ACC112 (cell line): ENCODE measurements around the gene PLK3.

Experiments used
- H2AFZ ChIP-seq: fragments of 200-600 bp; sonication (generic); one replicate; pipeline ENCODE4 v1.6.0; 2017; ENCODE audit warnings: antibody characterized with exemption, low read length; ENCODE audit not compliant: unreplicated experiment
- H3K27ac ChIP-seq: fragments of 200-600 bp; sonication (generic); 2 replicates; pipeline ENCODE4 v1.5.1; 2014; ENCODE audit warnings: low read depth, mild to moderate bottlenecking, antibody characterized with exemption, low read length, moderate library complexity
- H3K27me3 ChIP-seq: fragments of 200-600 bp; sonication (generic); 2 replicates; pipeline ENCODE4 v1.6.1; 2014; ENCODE audit warnings: mild to moderate bottlenecking, antibody characterized with exemption, low read length, moderate library complexity, mixed read lengths; ENCODE audit not compliant: insufficient read depth
- H3K36me3 ChIP-seq: fragments of 200-600 bp; sonication (generic); 2 replicates; pipeline ENCODE4 v1.6.1; 2016; ENCODE audit warnings: mild to moderate bottlenecking, antibody characterized with exemption, low read length, moderate library complexity, mixed read lengths; ENCODE audit not compliant: insufficient read depth
- H3K4me1 ChIP-seq: fragments of 200-600 bp; sonication (generic); one replicate; pipeline ENCODE4 v1.6.1; 2016; ENCODE audit warnings: low read length, mixed read lengths; ENCODE audit not compliant: insufficient read depth, unreplicated experiment, control insufficient read depth
- H3K4me3 ChIP-seq: fragments of 200-600 bp; sonication (generic); 2 replicates; pipeline ENCODE4 v1.5.1; 2014; ENCODE audit warnings: mild to moderate bottlenecking, low read depth, low read length
- H3K79me2 ChIP-seq: fragments of 200-600 bp; sonication (generic); one replicate; pipeline ENCODE4 v1.6.0; 2016; ENCODE audit warnings: low read length; ENCODE audit not compliant: control insufficient read depth, unreplicated experiment, insufficient read depth

PLK3 gene

GRCh38 chr1:44803312-44804095 lies 3.3 kb downstream of the PLK3 start:
- peaks cover 33% of the 10 kb centered on the region for H3K79me2 ChIP-seq
- H2AFZ ChIP-seq: no peak overlapping the region
- H3K4me1 ChIP-seq: peaks cover 53% of the 10 kb centered on the region
- peak overlapping the region; percentile 95; the same call in 1 of the 2 replicates for H3K4me3 ChIP-seq
- peaks cover 24% of the 10 kb centered on the region; the same call in 1 of the 2 replicates for H3K36me3 ChIP-seq
- H3K27ac ChIP-seq: peak overlapping the region; percentile 22; the same call in 1 of the 2 replicates
- H3K27me3 ChIP-seq: no peaks in the 10 kb centered on the region

- Histone ChIP-seq H3K4me1 (peaks cover 68% of the 10 kb centered on the region), H3K4me3 (no peak overlapping the region), H3K79me2 (peaks cover 49% of the 10 kb centered on the region), H2AFZ (no peak overlapping the region), H3K36me3 (peaks cover 24% of the 10 kb centered on the region; the same call in 1 of the 2 replicates), H3K27ac (peak overlapping the region; percentile 99), H3K27me3 (no peaks in the 10 kb centered on the region)
Measured at GRCh38 chr1:44805311-44806024, 5.3 kb downstream of the PLK3 start.

DNA sequence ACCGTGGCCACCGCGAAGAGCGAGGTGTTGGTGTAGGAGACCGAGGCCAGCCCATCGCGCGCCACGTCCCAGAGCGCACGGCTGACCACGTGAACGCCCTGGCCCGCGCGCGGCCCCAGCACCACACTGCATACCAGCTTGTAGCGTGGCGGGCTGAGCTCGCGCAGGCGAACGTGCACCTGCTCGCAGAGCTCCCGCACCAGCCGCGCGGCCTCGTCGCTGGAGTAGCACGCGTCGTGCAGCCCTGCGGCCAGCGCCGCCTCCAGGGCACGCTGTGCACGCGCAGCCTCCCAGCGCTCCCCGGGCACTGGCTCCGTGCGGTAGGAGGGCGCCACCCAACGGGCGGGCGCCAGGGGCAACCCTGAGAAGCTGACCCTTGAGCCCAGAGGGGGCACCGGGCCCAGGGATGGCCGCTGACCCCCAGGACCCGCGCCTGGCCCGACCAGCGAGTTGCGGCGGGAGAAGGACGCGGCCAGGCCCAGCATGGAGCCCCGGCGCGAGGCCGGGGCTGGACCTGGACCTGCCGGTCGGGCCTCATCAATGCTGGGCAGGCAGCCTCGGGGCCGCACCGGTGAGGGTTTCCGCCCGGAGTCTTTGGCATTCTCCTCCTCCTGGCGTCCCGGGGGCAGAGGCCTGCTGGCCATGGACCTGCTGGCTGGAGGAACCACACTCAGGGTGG lies 6.0 kb downstream of the PLK3 start:
- no peak overlapping the region for H2AFZ ChIP-seq
- H3K27ac ChIP-seq: peak overlapping the region; percentile 99
- H3K79me2 ChIP-seq: peaks cover 46% of the 10 kb centered on the region
- H3K4me1 ChIP-seq: peaks cover 74% of the 10 kb centered on the region
- H3K36me3 ChIP-seq: peaks cover 24% of the 10 kb centered on the region; the same call in 1 of the 2 replicates
- H3K27me3 ChIP-seq: no peaks in the 10 kb centered on the region
- H3K4me3 ChIP-seq: peak overlapping the region; percentile 3; the same call in 1 of the 2 replicates

DNA sequence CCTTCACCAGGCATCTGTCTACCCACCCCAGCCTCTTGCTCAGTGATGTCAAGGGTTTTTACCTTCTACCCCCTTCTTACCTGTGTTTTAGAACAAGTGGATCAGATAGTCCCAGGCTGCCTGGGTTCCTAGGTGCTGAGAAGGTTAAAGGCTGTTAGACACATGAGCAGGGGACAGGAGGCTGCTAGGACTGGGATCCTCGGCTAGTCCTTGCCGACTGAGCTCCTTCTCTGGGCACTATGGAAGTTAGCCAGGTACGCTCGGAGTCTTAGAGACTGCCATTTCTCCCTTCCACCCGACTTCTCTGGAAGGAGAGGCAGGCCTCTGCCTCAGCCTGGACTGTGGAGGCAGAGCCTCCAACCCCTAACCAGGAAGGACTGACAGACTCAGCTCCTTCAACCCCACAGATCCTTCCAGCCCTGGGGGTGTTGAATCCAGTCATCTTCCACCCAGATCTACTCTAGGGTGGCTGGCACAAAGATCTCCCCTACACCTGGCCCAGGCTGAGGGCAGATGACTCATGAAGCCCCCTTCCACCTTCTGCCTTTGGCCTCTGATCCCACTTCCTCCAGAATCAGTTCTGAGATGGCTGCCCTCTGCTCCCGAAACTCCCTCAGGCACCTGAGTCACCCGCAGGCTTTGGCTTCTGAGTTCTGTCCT lies 6.7 kb downstream of the PLK3 start, which contains the start of gene DYNLT4:
Gene DYNLT4, minus strand, starts transcription at position 648 of the 660 bp plus-strand sequence. CDS start 683 bp downstream, outside the sequence.
- H3K4me3 ChIP-seq: peak within 1 kb of the TSS; percentile 72
- H2AFZ ChIP-seq: no peak within 1 kb of the TSS
- peaks cover 39% of the 10 kb centered on the region for H3K79me2 ChIP-seq
- H3K4me1 ChIP-seq: peaks cover 79% of the 10 kb centered on the region
- H3K27ac ChIP-seq: peak within 1 kb of the TSS; percentile 99
- peaks cover 23% of the 10 kb centered on the region; the same call in 1 of the 2 replicates for H3K36me3 ChIP-seq
- no peaks in the 10 kb centered on the region for H3K27me3 ChIP-seq

GRCh38 chr1:44807364-44808062 lies 7.3 kb downstream of the PLK3 start:
- peak overlapping the region; percentile 72 for H3K4me3 ChIP-seq
- no peak overlapping the region for H2AFZ ChIP-seq
- peaks cover 37% of the 10 kb centered on the region for H3K79me2 ChIP-seq
- no peaks in the 10 kb centered on the region for H3K27me3 ChIP-seq
- H3K36me3 ChIP-seq: peaks cover 17% of the 10 kb centered on the region; the same call in 1 of the 2 replicates
- peaks cover 77% of the 10 kb centered on the region for H3K4me1 ChIP-seq
- H3K27ac ChIP-seq: peak overlapping the region; percentile 99

GRCh38 chr1:44808063-44808937 lies 8.1 kb downstream of the PLK3 start, which contains the start of gene BTBD19:
Gene BTBD19 (plus strand): TSS chr1:44808523. CDS start chr1:44808821, 298 bp downstream.
- Histone ChIP-seq H3K36me3 (peaks cover 17% of the 10 kb centered on the region; the same call in 1 of the 2 replicates), H3K4me1 (peaks cover 69% of the 10 kb centered on the region), H2AFZ (no peak within 1 kb of the TSS), H3K4me3 (peak within 1 kb of the TSS; percentile 72), H3K27ac (peak within 1 kb of the TSS; percentile 99), H3K79me2 (peaks cover 29% of the 10 kb centered on the region), H3K27me3 (no peaks in the 10 kb centered on the region)

DNA sequence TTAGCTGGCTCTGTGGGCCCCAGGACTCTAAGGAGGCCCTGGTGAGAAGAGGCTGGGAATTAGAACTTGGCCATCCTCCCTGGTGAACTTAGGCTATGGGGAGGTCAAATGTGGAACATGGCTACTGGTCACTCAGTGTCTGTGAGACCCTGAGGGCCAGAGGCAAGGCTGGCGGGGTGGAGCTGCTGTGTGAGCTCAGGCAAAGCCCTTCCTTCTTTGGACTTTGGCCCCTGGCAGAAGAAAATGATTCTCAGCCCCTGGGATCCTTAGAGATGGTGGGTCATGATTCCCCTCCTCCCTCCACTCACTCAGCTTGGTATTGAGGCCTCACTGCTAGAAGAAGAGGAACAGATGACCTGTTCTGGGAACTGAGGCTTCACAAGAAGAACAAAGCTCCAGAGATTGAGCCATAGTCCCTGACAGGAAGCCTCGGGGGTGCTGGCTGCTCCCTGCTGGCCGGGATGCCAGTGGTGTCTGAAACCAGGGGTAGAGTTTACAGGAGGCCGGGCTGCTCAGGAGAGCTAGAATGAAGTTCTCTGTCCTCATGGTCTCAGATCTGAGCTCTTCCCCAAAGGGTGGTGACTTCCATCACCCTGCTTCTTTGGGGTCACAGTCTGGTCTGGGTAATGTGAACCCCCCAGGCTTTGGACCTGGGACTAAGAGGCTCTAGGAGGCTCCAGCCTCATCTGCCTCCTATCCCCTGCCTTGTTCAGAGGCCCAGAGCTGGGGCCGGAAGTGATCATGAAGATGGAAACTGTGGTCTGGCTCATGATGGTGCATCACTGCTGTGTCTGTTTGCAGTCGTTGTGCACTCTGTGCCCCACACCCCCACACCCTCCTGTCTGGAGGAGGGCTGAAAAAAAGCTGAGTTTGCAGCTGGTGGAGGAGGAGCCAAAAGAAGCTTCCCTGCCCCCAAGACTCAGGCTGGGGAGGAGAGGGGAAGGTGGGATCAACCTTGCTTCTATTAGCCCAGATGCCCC lies 9.1 kb downstream of the PLK3 start:
- H3K27ac ChIP-seq: peak overlapping the region; percentile 99
- peaks cover 13% of the 10 kb centered on the region; the same call in 1 of the 2 replicates for H3K36me3 ChIP-seq
- H3K27me3 ChIP-seq: no peaks in the 10 kb centered on the region
- H3K79me2 ChIP-seq: peaks cover 25% of the 10 kb centered on the region
- H2AFZ ChIP-seq: no peak overlapping the region
- peak overlapping the region; percentile 72 for H3K4me3 ChIP-seq
- peaks cover 64% of the 10 kb centered on the region for H3K4me1 ChIP-seq

DNA sequence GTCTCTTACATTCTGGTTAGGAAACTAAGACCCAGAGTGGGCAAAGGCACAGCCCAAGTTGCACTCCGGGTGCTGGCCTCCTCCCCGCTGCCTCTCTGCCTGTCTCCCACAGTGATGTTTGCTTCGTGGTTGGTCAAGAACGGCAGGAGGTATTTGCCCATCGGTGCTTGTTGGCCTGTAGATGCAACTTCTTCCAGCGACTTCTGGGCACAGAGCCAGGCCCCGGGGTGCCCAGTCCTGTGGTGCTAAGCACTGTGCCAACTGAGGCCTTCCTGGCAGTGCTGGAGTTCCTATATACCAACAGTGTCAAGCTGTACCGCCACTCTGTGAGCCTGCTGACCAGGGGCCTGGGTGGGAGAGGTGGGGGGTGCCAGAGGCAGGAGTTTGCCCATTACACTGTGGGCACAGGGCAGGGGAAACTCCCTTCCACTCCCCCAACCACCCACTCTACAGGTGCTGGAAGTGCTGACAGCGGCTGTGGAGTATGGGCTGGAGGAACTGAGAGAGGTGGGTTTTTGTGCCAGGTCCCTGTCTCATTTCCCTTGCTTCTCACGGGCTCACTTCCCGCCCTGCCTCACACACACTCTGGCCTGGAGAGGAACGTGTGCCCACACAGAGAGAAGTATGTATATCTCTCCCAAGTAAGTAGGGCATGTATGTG lies 10.1 kb downstream of the PLK3 start:
- peak overlapping the region; percentile 99 for H3K27ac ChIP-seq
- peaks cover 12% of the 10 kb centered on the region; the same call in 1 of the 2 replicates for H3K36me3 ChIP-seq
- H3K79me2 ChIP-seq: peaks cover 29% of the 10 kb centered on the region
- no peaks in the 10 kb centered on the region for H3K27me3 ChIP-seq
- peak overlapping the region; percentile 72; the same call in 1 of the 2 replicates for H3K4me3 ChIP-seq
- peaks cover 67% of the 10 kb centered on the region for H3K4me1 ChIP-seq
- no peak overlapping the region for H2AFZ ChIP-seq
